Natural killer cell (primary cell): ENCODE measurements around the gene RARB. TPM values are rescaled to one million over a fixed set of nuclear protein-coding genes. Genes with fewer than 3 reads are reported as not detected.

Experiments
- ATAC-seq, 3 donors: fragments of 150-1000 bp in 2 of 3; fragments of 200-7000 bp in 1 of 3; cut with Tn5 transposase; 1 replicate in 1 of 3; 2 replicates in 2 of 3; pipeline ENCODE4 v1.10.0; 2021; ENCODE audit warnings: mild to moderate bottlenecking in 2 of 3, moderate library complexity in 2 of 3
- DNase-seq, 2 donors: peaks; one replicate each; pipeline versions ENCODE4 v3.0.0 to v3.0.0-alpha.2; 2013 to 2021; ENCODE audit warnings: mixed read lengths in 1 of 2
- H3K27ac ChIP-seq: one replicate; pipeline ENCODE4 v1.5.1; 2013; ENCODE audit warnings: mild to moderate bottlenecking, low read length
- H3K27me3 ChIP-seq: one replicate; pipeline ENCODE4 v1.6.1; 2013; ENCODE audit warnings: low read length; ENCODE audit not compliant: control insufficient read depth, insufficient read depth
- H3K36me3 ChIP-seq: one replicate; pipeline ENCODE4 v1.6.1; 2013; ENCODE audit warnings: low read length; ENCODE audit not compliant: control insufficient read depth, insufficient read depth
- H3K4me1 ChIP-seq: one replicate; pipeline ENCODE4 v1.6.1; 2013; ENCODE audit warnings: low read length; ENCODE audit not compliant: control insufficient read depth, insufficient read depth
- H3K4me3 ChIP-seq: one replicate; pipeline ENCODE4 v1.5.1; 2013; ENCODE audit warnings: low read length
- H3K9me3 ChIP-seq: one replicate; pipeline ENCODE4 v1.6.1; 2013; ENCODE audit warnings: low read length; ENCODE audit not compliant: control insufficient read depth, insufficient read depth
- H3K27ac Mint-ChIP-seq, 2 donors: one replicate each; pipeline ENCODE4 v1.8.0; 2022; ENCODE audit warnings: mild to moderate bottlenecking in 2 of 2, mixed read lengths in 2 of 2, moderate library complexity in 1 of 2
- H3K27me3 Mint-ChIP-seq, 2 donors: one replicate each; pipeline ENCODE4 v1.8.0; 2022; ENCODE audit warnings: low read depth in 2 of 2, mixed read lengths in 2 of 2
- H3K36me3 Mint-ChIP-seq: one replicate; pipeline ENCODE4 v1.8.0; 2022; ENCODE audit warnings: mixed read lengths
- H3K4me1 Mint-ChIP-seq, 2 donors: one replicate each; pipeline ENCODE4 v1.8.0; 2022; ENCODE audit warnings: mixed read lengths in 2 of 2
- H3K4me3 Mint-ChIP-seq: one replicate; pipeline ENCODE4 v1.8.0; 2022; ENCODE audit warnings: mild to moderate bottlenecking, moderate library complexity, mixed read lengths
- H3K9me3 Mint-ChIP-seq, 2 donors: one replicate each; pipeline ENCODE4 v1.8.0; 2022; ENCODE audit warnings: mixed read lengths in 2 of 2
- WGBS: methylation state at CpG from one replicate; pipeline ENCODE4 v1.1.7; 2013; ENCODE audit warnings: missing lambda C conversion rate; ENCODE audit not compliant: insufficient coverage; 5-methylcytosine and 5-hydroxymethylcytosine counted together
- intact Hi-C: fragments of 100-400 bp; cut with micrococcal nuclease; formaldehyde crosslinking; loops from one replicate; pipeline ENCODE4 v1.14.2; 2022
- total RNA-seq, 4 donors: library from RNA; stranded (reverse); fragments of 120-200 nt in 1 of 4; gene quantifications; one replicate each; pipeline versions ENCODE4 v1.2.3 to v1.2.4, GENCODE V29; 2013 to 2022
- TF ChIP-seq, protein P1 (sequence below): fragments of 200-600 bp; IDR thresholded peaks from one replicate; pipeline ENCODE4 v1.8.0; 2022; ENCODE audit warnings: antibody characterized with exemption

RARB gene
- total RNA-seq, 3 donors from 2014 or later (not counting 1 experiment from before 2014, with no cell fraction given), result not detected

DNA sequence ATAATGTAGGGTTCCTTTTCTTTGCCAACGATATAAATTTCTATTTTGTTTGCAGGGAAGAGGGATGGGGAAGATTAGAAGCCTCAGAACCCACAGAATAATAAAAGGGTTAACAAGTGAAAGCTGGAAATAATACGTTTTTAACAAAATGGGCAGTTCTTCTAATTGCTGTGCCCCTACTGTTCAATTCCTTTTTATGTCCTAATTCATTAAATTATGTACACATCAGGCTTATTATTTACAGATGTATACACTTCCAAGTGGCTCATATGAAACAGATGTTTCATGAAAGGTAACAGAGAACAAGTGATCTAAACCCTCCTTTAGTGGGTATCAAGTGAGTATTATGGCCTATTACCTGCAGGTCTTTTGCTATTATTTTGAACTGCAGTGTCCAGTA lies 16.2 kb downstream of the RARB start:
- Histone ChIP-seq H3K36me3 (no peaks in the 10 kb centered on the region), H3K4me3 (no peak overlapping the region), H3K4me1 (no peaks in the 10 kb centered on the region), H3K27ac (no peak overlapping the region), H3K27me3 (no peaks in the 10 kb centered on the region), H3K9me3 (no peaks in the 10 kb centered on the region)
- no peak for DNase-seq
- no peaks in the 10 kb centered on the region for H3K27me3 Mint-ChIP-seq
- H3K4me3 Mint-ChIP-seq, result no peak overlapping the region
- 71% methylated on average over 2 of the region's 2 CpGs for WGBS
- H3K9me3 Mint-ChIP-seq, result no peaks in the 10 kb centered on the region
- H3K36me3 Mint-ChIP-seq, result no peaks in the 10 kb centered on the region
- no peaks in the 10 kb centered on the region for H3K4me1 Mint-ChIP-seq
- ATAC-seq, result no peak
- TF ChIP-seq, protein P1, sequence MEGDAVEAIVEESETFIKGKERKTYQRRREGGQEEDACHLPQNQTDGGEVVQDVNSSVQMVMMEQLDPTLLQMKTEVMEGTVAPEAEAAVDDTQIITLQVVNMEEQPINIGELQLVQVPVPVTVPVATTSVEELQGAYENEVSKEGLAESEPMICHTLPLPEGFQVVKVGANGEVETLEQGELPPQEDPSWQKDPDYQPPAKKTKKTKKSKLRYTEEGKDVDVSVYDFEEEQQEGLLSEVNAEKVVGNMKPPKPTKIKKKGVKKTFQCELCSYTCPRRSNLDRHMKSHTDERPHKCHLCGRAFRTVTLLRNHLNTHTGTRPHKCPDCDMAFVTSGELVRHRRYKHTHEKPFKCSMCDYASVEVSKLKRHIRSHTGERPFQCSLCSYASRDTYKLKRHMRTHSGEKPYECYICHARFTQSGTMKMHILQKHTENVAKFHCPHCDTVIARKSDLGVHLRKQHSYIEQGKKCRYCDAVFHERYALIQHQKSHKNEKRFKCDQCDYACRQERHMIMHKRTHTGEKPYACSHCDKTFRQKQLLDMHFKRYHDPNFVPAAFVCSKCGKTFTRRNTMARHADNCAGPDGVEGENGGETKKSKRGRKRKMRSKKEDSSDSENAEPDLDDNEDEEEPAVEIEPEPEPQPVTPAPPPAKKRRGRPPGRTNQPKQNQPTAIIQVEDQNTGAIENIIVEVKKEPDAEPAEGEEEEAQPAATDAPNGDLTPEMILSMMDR, result no peak
- intact Hi-C loops, result no loop called here
- H3K27ac Mint-ChIP-seq, result no peak overlapping the region

DNA sequence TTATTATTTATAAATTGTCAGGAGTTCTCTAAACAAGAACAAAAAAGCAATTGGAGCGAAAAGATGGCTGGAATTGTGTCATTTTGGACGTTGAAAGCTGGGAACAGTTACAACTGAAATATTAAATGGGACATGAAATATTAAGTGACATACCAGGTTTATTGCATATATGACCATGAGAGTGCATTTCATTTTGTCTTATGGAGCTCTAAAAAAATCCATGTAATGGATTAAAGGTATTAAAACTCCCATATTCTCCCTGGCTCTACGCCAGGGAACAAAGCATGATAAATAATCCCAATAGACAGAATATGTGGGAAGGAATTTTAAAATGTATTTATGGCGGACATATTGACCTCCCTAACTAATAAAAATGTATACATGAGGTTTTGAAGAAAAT lies 17.7 kb downstream of the RARB start:
- Mint-ChIP-seq H3K9me3 (no peaks in the 10 kb centered on the region), H3K27me3 (no peaks in the 10 kb centered on the region), H3K27ac (no peak overlapping the region), H3K4me1 (no peaks in the 10 kb centered on the region), H3K4me3 (no peak overlapping the region), H3K36me3 (no peaks in the 10 kb centered on the region)
- intact Hi-C loops, result loop anchor here (5.0 kb wide), 1 partner anchor 1458 kb away; no protein-coding TSS in a partner anchor
- Histone ChIP-seq H3K4me1 (no peaks in the 10 kb centered on the region), H3K27ac (no peak overlapping the region), H3K4me3 (no peak overlapping the region), H3K36me3 (no peaks in the 10 kb centered on the region), H3K9me3 (no peaks in the 10 kb centered on the region), H3K27me3 (no peaks in the 10 kb centered on the region)
- 96% methylated on average over 2 of the region's 4 CpGs for WGBS
- DNase-seq (no peak), ATAC-seq (no peak)
- TF ChIP-seq, protein P1, result no peak

GRCh38 chr3:25447285-25447684 lies 19.2 kb downstream of the RARB start:
- TF ChIP-seq, protein P1, result no peak
- Mint-ChIP-seq H3K4me1 (no peaks in the 10 kb centered on the region), H3K4me3 (no peak overlapping the region), H3K27me3 (no peaks in the 10 kb centered on the region), H3K36me3 (no peaks in the 10 kb centered on the region), H3K27ac (no peak overlapping the region), H3K9me3 (no peaks in the 10 kb centered on the region)
- Histone ChIP-seq H3K4me1 (no peaks in the 10 kb centered on the region), H3K27me3 (no peaks in the 10 kb centered on the region), H3K27ac (no peak overlapping the region), H3K9me3 (no peaks in the 10 kb centered on the region), H3K4me3 (no peak overlapping the region), H3K36me3 (no peaks in the 10 kb centered on the region)
- WGBS, result 93% methylated on average over 3 of the region's 3 CpGs
- ATAC-seq (no peak), DNase-seq (no peak)
- intact Hi-C loops, result loop anchor here (5.0 kb wide), 1 partner anchor 1460 kb away; no protein-coding TSS in a partner anchor

- ATAC-seq, result no peak
- DNase-seq, result no peak
- H3K27me3 ChIP-seq, result no peaks in the 10 kb centered on the region
- Mint-ChIP-seq H3K9me3 (no peaks in the 10 kb centered on the region), H3K36me3 (no peaks in the 10 kb centered on the region), H3K27me3 (no peaks in the 10 kb centered on the region), H3K4me3 (no peak overlapping the region), H3K27ac (no peak overlapping the region), H3K4me1 (no peaks in the 10 kb centered on the region)
- intact Hi-C loops, result loop anchor here (5.0 kb wide), 1 partner anchor 1461 kb away; no protein-coding TSS in a partner anchor
- no peak overlapping the region for H3K27ac ChIP-seq
- no peaks in the 10 kb centered on the region for H3K4me1 ChIP-seq
- TF ChIP-seq, protein P1, result no peak
- H3K36me3 ChIP-seq, result no peaks in the 10 kb centered on the region
- no peaks in the 10 kb centered on the region for H3K9me3 ChIP-seq
- no peak overlapping the region for H3K4me3 ChIP-seq
- WGBS, result no CpG with 5 or more reads among the region's 3 CpGs
These were observed 19.9 kb downstream of the RARB start for GRCh38 chr3:25447925-25448324.
